Urinary bladder (tissue), 4 donors: ENCODE results near the gene TVP23B. TPM values are rescaled to one million over a fixed set of nuclear protein-coding genes. Genes with fewer than 3 reads are reported as not detected.
A peak's percentile ranks its signal among the peaks of the same experiment; 100 is the strongest.
"Not testable (repeated sequence)": the region's sequence is repeated elsewhere in the genome, so short reads cannot be mapped to it uniquely, and the experiment has no call there.

ENCODE experiments used
- DNase-seq: peaks from one replicate; pipeline ENCODE4 v3.0.0-alpha.2; 2015; ENCODE audit errors: extremely low spot score
- H3K27ac ChIP-seq: one replicate; pipeline ENCODE4 v1.5.1; 2013; ENCODE audit warnings: low read depth, mild to moderate bottlenecking, moderate library complexity
- H3K36me3 ChIP-seq: one replicate; pipeline ENCODE4 v1.6.1; 2013; ENCODE audit warnings: mild to moderate bottlenecking, moderate library complexity; ENCODE audit not compliant: insufficient read depth
- H3K4me1 ChIP-seq: one replicate; pipeline ENCODE4 v1.6.1; 2013; ENCODE audit warnings: mild to moderate bottlenecking, moderate library complexity; ENCODE audit not compliant: insufficient read depth
- H3K4me3 ChIP-seq: one replicate; pipeline ENCODE4 v1.5.1; 2013; ENCODE audit warnings: low read depth, low read length
- WGBS: extraction: QIAGEN DNeasy Blood & Tissue Kit; methylation state at CpG from one replicate; pipeline ENCODE4 v1.1.7; 2013; 5-methylcytosine and 5-hydroxymethylcytosine counted together
- polyA plus RNA-seq: library from polyadenylated mRNA; stranded (reverse); fragments of 200-250 nt; gene quantifications from one replicate; pipeline ENCODE4 v1.2.3, GENCODE V29; 2013
- total RNA-seq: library from RNA; depleted of rRNA; stranded (reverse); fragments of >200 nt; gene quantifications from one replicate; pipeline ENCODE4 v1.2.3, GENCODE V29; 2014
- donor health status: healthy with polysubstance abuse.
- donor health status: healthy.

Gene TVP23B
- total and polyA plus RNA-seq, 2 donors = 34.8 to 61.0 TPM

DNA sequence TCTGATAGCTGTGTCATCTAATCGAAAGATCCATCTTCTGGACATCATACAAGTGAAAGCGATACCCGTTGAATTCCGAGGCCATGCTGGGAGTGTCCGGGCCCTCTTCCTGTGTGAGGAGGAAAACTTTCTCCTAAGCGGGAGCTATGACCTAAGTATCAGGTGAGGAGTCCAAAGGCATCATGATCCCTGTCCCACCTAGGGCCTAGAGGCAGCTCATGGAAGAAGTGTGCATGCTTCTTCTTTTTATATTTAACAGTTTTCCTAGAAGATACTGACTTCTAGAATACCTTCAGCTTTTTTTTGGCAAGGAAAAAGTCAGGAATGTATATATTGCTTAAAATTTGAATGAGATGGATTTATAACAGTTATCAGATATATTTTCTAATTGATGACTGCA is 22.6 kb upstream of the TVP23B start:
- H3K27ac ChIP-seq, H3K4me1 ChIP-seq, H3K36me3 ChIP-seq, DNase-seq, H3K4me3 ChIP-seq: not testable (repeated sequence)
- WGBS = 95% methylated on average over 2 of the region's 6 CpGs

DNA sequence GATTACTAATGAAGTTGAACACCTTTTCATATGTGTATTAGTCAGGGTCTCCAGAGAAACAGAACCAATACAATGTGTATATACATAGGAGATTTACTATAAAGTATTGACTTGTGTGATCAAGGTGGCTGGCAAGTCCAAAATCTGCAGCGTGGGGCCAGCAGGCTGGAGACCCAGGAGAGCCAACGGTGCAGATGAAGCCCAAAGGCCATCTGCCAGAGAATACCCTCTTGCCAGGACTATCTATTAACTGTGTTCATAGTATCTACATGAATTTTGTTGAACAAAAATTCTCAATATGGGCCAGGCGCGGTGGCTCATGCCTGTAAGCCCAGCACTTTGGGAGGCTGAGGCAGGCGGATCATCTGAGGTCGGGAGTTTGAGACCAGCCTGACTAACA is 20.8 kb upstream of the TVP23B start:
- not testable (repeated sequence) for H3K4me3 ChIP-seq, H3K27ac ChIP-seq, DNase-seq, H3K36me3 ChIP-seq, H3K4me1 ChIP-seq
- WGBS = 90% methylated on average over 6 of the region's 6 CpGs

DNA sequence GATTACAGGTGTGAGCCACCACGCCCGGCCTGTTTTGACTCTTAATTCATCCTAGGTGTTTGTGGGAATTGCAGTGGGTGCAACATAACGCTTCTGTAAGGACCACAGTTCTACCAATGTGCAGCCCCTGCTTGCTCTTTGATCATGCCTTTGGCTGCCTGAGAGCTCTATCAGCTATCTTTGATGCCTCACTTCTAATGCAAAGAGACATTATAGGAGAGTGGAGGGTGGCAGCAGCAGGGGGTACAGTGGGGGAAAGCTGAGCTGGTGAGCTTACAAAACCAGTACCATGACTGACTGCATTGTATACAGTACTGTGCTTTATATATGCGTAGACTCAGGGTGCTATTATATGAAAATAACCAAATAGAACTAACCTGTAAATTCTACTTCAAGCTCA is 10.4 kb upstream of the TVP23B start:
- 89% methylated on average over 4 of the region's 4 CpGs for WGBS
- not testable (repeated sequence) for H3K4me1 ChIP-seq, H3K27ac ChIP-seq, H3K36me3 ChIP-seq, H3K4me3 ChIP-seq, DNase-seq

DNA sequence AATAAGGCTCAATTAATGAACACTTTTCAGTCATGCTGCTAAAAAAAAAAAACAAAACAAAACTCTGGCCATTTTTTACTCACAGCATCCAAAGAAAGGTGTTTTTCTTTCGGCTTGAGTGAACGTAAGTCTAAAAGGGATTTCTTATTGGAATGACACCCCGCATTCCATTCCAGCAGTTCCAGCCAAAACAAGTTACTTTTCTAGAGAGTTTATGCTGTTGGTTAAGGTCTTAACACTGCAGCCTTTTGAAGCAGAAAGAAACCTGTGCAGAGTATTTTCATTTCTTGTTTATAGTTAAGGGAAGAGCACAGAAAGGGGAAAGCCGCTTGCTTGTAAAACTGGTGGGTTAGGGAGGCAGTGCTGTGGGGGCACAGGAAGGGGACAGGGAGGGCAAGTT is 9.9 kb upstream of the TVP23B start:
- not testable (repeated sequence) for H3K27ac ChIP-seq, H3K4me1 ChIP-seq, H3K36me3 ChIP-seq, H3K4me3 ChIP-seq, DNase-seq
- WGBS = 43% methylated on average over 4 of the region's 4 CpGs

DNA sequence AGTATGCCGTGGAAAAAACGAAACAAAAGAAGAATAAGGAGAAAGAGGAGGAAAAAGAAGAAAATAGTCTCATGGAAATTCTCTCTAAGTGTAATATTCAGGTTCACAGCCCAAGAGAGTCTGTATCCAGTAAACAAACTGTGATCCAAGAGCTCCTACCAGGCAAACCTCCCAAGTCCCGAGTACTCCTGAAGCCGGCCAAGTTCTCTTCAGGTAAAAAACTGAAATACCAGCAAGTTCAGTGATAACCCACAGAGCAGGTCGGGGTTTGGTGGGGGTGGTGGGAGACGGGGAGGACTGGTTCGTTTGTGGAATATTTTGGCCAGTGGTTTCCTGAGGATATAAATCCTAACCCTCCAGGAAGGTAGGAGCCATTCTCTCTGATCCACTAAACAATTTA is 8.5 kb upstream of the TVP23B start:
- no peak overlapping the region for H3K27ac ChIP-seq
- WGBS = 81% methylated on average over 7 of the region's 7 CpGs

DNA sequence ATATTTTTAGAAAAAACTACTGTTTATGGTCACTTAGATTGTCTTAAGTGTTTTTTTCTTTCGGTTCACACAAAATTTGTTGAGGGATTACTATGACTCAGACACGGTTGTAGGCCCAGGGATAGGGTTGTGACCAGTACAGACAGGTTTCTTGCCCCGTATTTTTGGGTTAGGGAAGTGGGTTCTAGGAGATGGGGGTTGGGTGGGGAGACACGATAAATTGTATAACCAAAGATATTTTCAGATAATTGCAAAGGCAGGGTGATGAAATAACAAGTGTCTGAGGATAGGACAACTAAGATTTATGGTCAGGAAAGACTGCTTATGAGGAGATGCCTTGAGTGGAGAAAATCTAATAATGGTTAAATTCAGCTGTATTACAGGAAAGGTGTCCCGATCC is 822 bp downstream of the TVP23B start:
- H3K27ac ChIP-seq, H3K4me1 ChIP-seq, H3K36me3 ChIP-seq, DNase-seq: not testable (repeated sequence)
- H3K4me3 ChIP-seq = peak overlapping the region; percentile 44
- 8% methylated on average over 3 of the region's 5 CpGs for WGBS

More for the DNA sequence above, 8.5 kb upstream of the TVP23B start:
- Histone ChIP-seq H3K4me1 (no peaks in the 10 kb centered on the region), H3K4me3 (no peak overlapping the region), H3K36me3 (no peaks in the 10 kb centered on the region)
- no peak for DNase-seq

DNA sequence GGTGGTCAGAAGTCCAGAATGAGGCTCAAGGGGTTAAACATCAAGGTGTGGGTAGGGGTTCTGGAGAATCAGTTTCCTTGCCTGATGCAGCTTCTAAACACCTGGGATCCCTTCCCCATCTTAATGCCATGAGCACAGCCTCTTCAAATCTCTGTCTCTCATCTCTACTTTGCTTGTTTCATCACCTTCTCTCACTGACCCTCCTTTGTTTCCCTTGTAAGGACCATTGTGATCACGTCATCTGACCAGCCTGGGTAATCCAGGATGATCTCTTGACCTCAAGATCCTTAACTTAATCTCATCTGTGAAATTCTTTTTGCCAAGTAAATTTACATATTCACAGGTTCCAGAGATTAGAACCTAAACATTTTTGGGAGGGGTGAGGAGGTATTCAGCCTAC is 5.0 kb downstream of the TVP23B start:
- 82% methylated on average over 1 of the region's 1 CpG for WGBS
- H3K36me3 ChIP-seq = not testable (repeated sequence)

DNA sequence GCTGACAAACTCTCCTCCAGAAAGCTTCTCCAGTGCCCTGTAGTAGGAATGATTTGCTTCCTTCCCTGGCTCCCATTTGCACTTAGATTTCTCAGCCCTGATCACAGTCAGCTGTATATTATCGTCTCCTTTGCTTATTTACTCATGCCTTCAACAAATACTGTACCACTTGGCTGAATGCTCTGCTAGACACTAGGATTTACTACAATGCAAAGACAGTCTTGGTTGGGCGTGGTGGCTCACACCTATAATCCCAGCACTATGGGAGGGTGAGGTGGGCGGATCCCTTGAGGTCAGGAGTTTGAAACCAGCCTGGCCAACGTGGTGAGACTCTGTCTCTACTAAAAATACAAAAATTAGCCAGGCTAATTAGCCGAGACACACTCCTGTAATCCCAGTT is 5.9 kb downstream of the TVP23B start:
- not testable (repeated sequence) for H3K4me1 ChIP-seq, DNase-seq, H3K4me3 ChIP-seq, H3K27ac ChIP-seq, H3K36me3 ChIP-seq
- WGBS = 81% methylated on average over 4 of the region's 5 CpGs

More for the DNA sequence above, 5.0 kb downstream of the TVP23B start:
- not testable (repeated sequence) for DNase-seq, H3K27ac ChIP-seq, H3K4me3 ChIP-seq, H3K4me1 ChIP-seq

DNA sequence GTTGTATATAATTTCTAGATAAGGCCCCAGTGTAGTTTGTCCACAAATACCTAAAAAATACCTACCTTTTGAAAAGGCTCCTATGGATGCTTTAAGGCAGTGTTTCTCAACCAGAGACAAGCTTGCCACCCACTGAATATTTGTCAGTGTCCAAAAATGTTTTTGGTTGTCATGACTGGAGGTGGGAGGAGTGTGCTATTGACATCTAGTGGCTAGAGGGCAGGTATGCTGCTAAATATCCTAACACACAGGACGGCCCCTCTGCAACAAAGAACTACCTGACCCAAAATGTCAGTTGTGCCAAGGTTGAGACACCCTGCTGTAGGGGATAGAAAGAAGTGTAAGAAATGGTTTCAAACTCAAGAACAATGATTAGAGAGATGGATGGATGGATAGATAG is 10.4 kb downstream of the TVP23B start:
- H3K36me3 ChIP-seq, DNase-seq, H3K27ac ChIP-seq, H3K4me1 ChIP-seq, H3K4me3 ChIP-seq: not testable (repeated sequence)
- 80% methylated on average over 1 of the region's 1 CpG for WGBS

DNA sequence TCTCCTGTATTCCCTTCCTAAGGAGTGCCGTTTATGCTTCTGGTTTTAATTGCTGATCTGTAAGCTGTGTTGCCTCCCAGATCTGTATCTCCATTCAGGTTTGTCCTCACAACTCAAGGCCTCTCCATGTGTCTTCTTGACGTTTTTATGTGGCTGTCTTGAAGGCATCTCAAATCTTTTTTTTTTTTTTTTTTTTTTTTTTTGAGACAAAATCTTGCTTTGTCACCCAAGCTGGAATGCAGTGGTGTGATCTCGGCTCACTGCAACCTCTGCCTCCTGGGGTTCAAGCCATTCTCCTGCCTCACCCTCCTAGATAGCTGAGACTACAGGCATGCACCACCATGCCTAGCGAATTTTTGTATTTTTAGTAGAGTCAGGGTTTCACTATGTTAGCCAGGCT is 13.9 kb downstream of the TVP23B start:
- WGBS = 57% methylated on average over 4 of the region's 4 CpGs
- H3K4me1 ChIP-seq, H3K4me3 ChIP-seq, H3K36me3 ChIP-seq, DNase-seq, H3K27ac ChIP-seq: not testable (repeated sequence)

DNA sequence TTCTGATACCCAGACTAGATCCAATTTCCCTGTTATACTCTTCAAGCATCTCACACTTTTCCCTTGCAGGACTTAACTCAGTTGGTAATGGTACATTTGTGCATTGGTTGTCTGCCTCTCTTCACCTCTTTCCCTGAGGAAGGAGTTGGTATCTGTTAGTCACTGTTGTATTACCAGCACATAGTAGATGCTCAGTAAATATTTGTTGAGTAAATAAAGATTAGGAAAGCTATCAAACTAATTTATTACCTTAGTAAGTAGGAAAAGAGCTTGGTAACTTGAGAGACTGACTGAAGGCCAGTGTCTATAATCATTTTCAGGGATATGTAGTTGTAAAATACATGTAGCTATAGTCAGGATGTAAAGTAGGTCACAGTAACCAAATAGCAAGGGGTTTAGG is 15.9 kb downstream of the TVP23B start:
- DNase-seq, H3K4me1 ChIP-seq, H3K27ac ChIP-seq, H3K36me3 ChIP-seq, H3K4me3 ChIP-seq: not testable (repeated sequence)

DNA sequence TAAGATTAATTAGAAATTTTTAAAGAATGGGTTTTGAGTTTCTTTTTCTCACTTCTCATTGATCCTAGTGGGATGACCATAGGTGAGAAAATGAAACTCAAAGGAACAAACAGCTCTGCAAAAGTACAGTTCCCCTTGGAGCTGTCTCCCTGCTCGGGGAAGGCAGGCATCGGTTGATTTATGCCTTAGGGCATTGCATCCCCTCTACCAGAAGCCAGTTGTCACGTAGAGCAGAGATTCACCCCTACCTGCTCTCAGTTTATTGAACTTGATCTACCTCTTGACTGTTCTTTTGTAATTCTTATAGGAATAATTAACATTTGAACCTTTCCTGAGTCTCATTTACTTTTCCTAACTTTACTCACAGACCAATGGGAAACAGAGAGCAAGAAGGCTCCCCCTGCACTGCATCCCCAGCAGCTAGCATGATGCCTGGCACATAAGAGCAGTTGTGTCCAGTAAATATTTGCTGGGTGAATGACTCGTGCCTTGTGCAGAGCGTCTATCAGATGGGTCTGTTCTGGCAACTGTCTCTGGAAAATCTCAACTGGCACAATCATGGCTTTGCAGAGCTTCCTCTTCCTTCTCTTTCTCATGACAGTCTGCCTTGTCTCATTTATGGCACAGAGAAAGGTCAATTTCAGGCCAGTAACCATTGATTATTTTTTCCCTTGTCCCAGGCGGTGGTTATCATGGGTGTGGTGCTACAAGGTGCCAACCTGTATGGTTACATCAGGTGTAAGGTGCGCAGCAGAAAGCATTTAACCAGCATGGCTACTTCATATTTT is 22.7 kb downstream of the TVP23B start:
- 72% methylated on average over 7 of the region's 7 CpGs for WGBS

DNA sequence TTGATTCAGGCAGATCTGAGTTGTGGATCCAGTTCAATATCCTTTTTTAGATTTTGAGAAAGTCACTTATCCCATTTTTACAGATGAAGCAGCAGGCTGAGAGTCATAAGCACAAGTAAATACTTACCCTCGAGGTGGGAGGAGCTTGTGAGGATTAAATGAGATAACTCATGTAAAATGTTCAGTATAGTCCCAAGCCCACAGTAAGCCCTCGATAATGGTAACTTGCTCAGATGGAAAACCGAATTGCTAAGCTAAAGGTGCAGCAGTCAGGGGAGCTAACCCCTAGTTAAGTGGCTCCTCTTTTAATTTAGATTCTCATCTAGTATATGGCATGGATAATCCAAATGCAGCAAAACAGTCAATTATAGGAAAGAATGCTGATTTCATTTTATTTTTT is 34.9 kb downstream of the TVP23B start:
- WGBS = 42% methylated on average over 3 of the region's 3 CpGs
- DNase-seq, H3K27ac ChIP-seq, H3K4me1 ChIP-seq, H3K36me3 ChIP-seq, H3K4me3 ChIP-seq: not testable (repeated sequence)

More for the DNA sequence above, 22.7 kb downstream of the TVP23B start:
- H3K4me1 ChIP-seq, H3K27ac ChIP-seq, H3K36me3 ChIP-seq, H3K4me3 ChIP-seq, DNase-seq: not testable (repeated sequence)

DNA sequence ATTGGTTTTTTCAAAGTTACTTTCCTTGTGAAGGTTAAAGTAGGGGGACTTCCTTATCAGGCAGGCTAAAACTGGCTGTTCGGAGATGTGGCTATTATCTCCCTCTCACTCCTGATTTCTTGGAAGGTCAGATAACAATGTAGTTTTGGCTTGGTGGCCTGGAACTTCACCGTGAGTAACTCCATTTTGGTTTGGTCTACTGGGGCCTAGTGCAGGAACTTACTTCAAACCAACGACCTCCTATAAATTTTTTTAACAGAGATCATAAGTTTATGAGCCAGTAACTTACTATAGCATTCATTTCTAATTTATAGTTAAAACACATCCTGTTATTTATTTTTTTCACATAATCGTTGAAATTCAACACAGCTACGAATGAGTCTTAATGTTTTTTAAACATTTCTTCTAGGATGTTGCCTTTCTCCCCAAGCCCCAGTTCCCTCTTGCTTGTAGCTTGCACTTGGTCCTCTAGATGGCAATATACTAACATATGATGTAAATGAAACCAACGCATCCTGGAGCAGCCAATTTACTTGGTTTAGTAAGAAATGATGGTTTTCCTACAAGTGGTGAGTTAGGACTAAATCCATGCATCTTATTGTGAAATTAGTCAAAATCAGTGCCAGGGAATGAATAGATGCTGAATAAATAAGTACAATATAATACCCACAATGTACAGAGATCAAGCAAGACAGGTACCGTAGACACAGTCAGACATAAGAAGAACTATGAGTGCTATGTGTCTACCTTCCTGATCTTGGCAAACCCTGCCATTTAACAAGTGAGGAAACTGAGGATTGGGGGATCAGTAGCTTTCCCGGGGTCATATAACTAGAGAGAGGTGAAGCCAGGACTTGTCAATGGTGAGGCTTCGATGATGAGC is 35.7 kb downstream of the TVP23B start:
- H3K27ac ChIP-seq, H3K4me1 ChIP-seq, H3K36me3 ChIP-seq, H3K4me3 ChIP-seq: not testable (repeated sequence)
- WGBS = 51% methylated on average over 9 of the region's 9 CpGs
- DNase-seq = peak; percentile 32
